SJSA1 (cell line): ENCODE results near the gene MDC1. TPM values are rescaled to one million over a fixed set of nuclear protein-coding genes. Genes with fewer than 3 reads are reported as not detected.
"Not testable (repeated sequence)": the region's sequence is repeated elsewhere in the genome, so short reads cannot be mapped to it uniquely, and the experiment has no call there.

Source experiments
- DNase-seq, 2 experiments: peaks; one replicate each; pipeline ENCODE4 v3.0.0-alpha.2; 2015 to 2020; ENCODE audit warnings: low spot score in 2 of 2, low read depth in 1 of 2
- H3K27ac ChIP-seq: fragments of 250-450 bp; sonication (Bioruptor Pico); 2 replicates; pipeline ENCODE4 v1.5.1; 2020; ENCODE audit warnings: mild to moderate bottlenecking, moderate library complexity
- H3K27me3 ChIP-seq: fragments of 250-450 bp; sonication (Bioruptor Pico); replicated peaks from 2 replicates; pipeline ENCODE4 v1.5.1; 2020; ENCODE audit warnings: mild to moderate bottlenecking, moderate library complexity
- H3K36me3 ChIP-seq: fragments of 250-450 bp; sonication (Bioruptor Pico); 2 replicates; pipeline ENCODE4 v1.5.1; 2020; ENCODE audit warnings: mild to moderate bottlenecking
- H3K4me1 ChIP-seq: fragments of 250-450 bp; sonication (Bioruptor Pico); replicated peaks from 2 replicates; pipeline ENCODE4 v1.6.1; 2021; ENCODE audit warnings: mild to moderate bottlenecking
- H3K4me3 ChIP-seq: fragments of 250-450 bp; sonication (Bioruptor Pico); 2 replicates; pipeline ENCODE4 v1.5.1; 2020; ENCODE audit warnings: mild to moderate bottlenecking
- H3K9me3 ChIP-seq: fragments of 250-450 bp; sonication (Bioruptor Pico); replicated peaks from 2 replicates; pipeline ENCODE4 v1.5.1; 2020; ENCODE audit warnings: mild to moderate bottlenecking
- total RNA-seq: library from RNA; depleted of rRNA; stranded (reverse); fragments of >200 nt; shearing (Covaris generic); gene quantifications from 2 replicates; pipeline ENCODE4 v1.2.3, GENCODE V29; 2014

MDC1 gene
- total RNA-seq, 1 experiment from 2014 or later = 8.6 TPM

DNA sequence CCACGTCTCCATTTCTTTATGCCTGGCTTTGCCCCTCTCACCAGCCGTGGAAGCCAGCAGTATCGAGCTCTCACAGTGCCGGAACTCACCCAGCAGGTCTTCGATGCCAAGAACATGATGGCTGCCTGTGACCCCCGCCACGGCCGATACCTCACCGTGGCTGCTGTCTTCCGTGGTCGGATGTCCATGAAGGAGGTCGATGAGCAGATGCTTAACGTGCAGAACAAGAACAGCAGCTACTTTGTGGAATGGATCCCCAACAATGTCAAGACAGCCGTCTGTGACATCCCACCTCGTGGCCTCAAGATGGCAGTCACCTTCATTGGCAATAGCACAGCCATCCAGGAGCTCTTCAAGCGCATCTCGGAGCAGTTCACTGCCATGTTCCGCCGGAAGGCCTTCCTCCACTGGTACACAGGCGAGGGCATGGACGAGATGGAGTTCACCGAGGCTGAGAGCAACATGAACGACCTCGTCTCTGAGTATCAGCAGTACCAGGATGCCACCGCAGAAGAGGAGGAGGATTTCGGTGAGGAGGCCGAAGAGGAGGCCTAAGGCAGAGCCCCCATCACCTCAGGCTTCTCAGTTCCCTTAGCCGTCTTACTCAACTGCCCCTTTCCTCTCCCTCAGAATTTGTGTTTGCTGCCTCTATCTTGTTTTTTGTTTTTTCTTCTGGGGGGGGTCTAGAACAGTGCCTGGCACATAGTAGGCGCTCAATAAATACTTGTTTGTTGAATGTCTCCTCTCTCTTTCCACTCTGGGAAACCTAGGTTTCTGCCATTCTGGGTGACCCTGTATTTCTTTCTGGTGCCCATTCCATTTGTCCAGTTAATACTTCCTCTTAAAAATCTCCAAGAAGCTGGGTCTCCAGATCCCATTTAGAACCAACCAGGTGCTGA, 7.0 kb upstream of the MDC1 start:
- H3K9me3 ChIP-seq, H3K27ac ChIP-seq, DNase-seq, H3K27me3 ChIP-seq, H3K4me3 ChIP-seq: not testable (repeated sequence)
- H3K36me3 ChIP-seq = peaks cover 86% of the 10 kb centered on the region
- H3K4me1 ChIP-seq = peaks cover 43% of the 10 kb centered on the region

DNA sequence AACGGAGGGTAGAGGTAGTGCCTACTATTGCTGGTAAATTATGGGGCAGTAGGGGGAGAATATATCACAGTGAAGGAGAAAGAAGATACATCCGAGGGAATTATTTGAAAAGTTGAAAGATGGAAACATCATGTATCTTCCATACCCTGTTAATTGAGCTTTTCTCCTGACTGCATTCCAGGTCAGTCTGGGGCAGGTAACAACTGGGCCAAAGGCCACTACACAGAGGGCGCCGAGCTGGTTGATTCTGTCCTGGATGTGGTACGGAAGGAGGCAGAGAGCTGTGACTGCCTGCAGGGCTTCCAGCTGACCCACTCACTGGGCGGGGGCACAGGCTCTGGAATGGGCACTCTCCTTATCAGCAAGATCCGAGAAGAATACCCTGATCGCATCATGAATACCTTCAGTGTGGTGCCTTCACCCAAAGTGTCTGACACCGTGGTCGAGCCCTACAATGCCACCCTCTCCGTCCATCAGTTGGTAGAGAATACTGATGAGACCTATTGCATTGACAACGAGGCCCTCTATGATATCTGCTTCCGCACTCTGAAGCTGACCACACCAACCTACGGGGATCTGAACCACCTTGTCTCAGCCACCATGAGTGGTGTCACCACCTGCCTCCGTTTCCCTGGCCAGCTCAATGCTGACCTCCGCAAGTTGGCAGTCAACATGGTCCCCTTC, 6.2 kb upstream of the MDC1 start:
- Histone ChIP-seq H3K4me3 (peak overlapping the region; percentile 78), H3K36me3 (peaks cover 78% of the 10 kb centered on the region), H3K4me1 (peaks cover 51% of the 10 kb centered on the region)
- DNase-seq, H3K9me3 ChIP-seq, H3K27ac ChIP-seq, H3K27me3 ChIP-seq: not testable (repeated sequence)

DNA sequence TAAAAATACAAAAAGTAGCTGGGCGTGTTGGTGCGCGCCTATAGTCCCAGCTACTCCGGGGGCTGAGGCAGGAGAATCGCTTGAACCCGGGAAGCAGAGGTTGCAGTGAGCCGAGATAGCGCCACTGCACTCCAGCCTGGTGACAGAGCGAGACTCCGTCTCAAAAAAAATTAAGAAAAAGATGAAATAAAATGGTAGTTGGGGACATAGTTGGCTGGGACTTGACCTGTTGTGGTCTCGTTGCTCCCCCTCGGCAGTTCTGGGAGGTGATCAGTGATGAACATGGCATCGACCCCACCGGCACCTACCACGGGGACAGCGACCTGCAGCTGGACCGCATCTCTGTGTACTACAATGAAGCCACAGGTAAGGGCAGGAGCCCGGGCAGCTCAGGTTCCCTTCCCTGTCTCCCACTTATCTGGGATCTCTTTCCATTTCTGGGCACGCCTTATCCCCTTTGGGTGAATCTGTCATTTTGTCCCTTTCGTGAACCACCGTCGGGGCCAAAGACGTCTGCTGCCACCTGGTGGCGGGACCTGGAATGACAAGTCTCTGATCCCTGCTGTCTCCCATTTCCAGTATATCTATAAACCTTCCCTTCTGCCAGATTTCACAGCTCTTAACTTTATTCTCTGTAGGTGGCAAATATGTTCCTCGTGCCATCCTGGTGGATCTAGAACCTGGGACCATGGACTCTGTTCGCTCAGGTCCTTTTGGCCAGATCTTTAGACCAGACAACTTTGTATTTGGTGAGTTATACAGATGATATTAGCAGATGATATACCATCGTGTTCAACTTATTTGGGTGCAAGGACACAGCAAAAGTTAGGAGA, 5.4 kb upstream of the MDC1 start:
- Histone ChIP-seq H3K9me3 (peaks cover 5% of the 10 kb centered on the region; the same call in 1 of the 2 replicates), H3K4me3 (peak overlapping the region; percentile 78), H3K27ac (peak overlapping the region; percentile 64; the same call in 1 of the 2 replicates), H3K4me1 (peaks cover 57% of the 10 kb centered on the region), H3K36me3 (peaks cover 70% of the 10 kb centered on the region), H3K27me3 (no peaks in the 10 kb centered on the region; the same call in 1 of the 2 replicates)
- DNase-seq = peak; percentile 81 to 83

DNA sequence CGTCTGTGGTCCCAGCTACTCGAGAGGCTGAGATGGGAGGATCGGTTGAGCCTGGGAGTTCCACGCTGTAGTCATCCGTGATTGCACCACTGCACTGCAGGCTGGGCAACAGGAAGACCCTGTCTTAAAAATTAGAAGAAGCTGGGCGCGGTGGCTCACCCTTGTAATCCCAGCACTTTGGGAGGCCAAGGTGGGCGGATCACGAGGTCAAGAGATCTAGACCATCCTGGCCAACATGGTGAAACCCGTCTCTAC, 4.9 kb upstream of the MDC1 start:
- not testable (repeated sequence) for H3K9me3 ChIP-seq, DNase-seq, H3K27me3 ChIP-seq
- H3K4me3 ChIP-seq = peak overlapping the region; percentile 78
- peaks cover 58% of the 10 kb centered on the region for H3K4me1 ChIP-seq
- H3K36me3 ChIP-seq = peaks cover 64% of the 10 kb centered on the region
- H3K27ac ChIP-seq = peak overlapping the region; percentile 64

DNA sequence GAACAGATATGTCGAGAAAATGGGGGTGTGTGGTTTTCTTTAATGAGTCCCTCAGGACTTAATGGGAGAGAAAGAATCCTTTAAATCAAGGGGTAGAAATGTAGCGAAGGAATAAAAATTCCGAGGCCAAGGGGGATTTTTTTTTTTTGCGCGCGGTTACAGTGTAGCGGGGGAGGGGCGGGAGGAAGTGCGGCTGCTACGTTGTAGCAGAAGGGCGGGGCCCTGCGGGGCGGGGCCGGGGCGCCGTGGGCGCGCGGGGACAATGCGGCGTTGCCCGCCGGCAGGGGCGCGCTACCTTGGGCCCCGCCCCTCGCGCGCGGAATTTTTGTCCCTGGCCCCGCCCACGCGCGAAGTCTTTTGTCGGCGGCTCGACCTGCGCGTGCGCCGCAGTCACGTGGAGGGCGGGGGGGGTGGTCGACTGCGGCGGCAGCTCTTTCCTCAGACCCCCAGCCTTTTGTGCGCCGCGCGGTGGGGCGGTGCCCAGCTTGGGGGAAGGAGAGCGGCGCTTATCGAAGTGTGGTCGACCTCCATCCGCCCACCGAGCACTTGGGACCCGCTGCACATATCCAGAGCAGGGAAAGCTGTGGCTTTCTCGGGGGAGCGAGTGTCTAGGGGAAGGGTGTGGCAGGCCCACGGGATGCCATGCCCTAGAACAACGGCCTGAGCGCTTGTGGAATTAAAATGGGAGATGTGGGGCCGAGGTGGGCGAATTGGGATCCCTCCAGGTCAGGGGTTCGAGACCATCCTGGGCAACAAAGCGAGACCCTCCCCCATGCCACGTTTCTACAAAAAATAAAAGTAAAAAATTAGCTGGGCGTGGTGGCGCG, 4.3 kb upstream of the MDC1 start:
- DNase-seq = peak; percentile 89 to 92
- H3K9me3 ChIP-seq = peaks cover 5% of the 10 kb centered on the region; the same call in 1 of the 2 replicates
- H3K36me3 ChIP-seq = peaks cover 61% of the 10 kb centered on the region
- H3K27me3 ChIP-seq = no peaks in the 10 kb centered on the region; the same call in 1 of the 2 replicates
- peak overlapping the region; percentile 78 for H3K4me3 ChIP-seq
- peak overlapping the region; percentile 93 for H3K27ac ChIP-seq
- peaks cover 63% of the 10 kb centered on the region for H3K4me1 ChIP-seq

DNA sequence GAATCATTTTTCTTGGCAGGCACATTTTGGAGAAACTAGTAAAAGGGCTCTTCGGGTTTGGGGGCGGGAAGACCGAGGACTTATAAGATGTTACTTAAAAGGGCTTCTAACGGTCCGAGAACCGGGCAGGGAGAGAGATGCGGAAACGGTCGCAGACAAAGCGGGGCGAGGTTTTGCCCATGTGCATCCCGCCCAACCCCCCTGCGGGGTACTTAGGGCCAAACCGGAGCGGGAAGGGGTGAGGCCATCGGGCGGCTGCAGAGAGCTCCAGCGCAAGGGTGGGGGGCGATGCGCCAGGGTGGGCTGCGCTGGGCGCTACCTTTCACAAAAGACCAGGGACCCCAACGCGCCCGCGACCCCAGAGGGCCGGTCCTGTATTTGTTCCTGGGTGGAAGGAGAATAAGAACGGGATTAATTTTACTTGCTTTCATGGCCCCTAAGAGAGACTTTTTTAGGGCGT, 3.7 kb upstream of the MDC1 start:
- Histone ChIP-seq H3K27me3 (no peaks in the 10 kb centered on the region; the same call in 1 of the 2 replicates), H3K36me3 (peaks cover 59% of the 10 kb centered on the region), H3K4me3 (peak overlapping the region; percentile 78), H3K27ac (peak overlapping the region; percentile 93), H3K4me1 (peaks cover 63% of the 10 kb centered on the region), H3K9me3 (peaks cover 3% of the 10 kb centered on the region; the same call in 1 of the 2 replicates)
- DNase-seq = peak in 1 of 2 experiments; percentile 75

DNA sequence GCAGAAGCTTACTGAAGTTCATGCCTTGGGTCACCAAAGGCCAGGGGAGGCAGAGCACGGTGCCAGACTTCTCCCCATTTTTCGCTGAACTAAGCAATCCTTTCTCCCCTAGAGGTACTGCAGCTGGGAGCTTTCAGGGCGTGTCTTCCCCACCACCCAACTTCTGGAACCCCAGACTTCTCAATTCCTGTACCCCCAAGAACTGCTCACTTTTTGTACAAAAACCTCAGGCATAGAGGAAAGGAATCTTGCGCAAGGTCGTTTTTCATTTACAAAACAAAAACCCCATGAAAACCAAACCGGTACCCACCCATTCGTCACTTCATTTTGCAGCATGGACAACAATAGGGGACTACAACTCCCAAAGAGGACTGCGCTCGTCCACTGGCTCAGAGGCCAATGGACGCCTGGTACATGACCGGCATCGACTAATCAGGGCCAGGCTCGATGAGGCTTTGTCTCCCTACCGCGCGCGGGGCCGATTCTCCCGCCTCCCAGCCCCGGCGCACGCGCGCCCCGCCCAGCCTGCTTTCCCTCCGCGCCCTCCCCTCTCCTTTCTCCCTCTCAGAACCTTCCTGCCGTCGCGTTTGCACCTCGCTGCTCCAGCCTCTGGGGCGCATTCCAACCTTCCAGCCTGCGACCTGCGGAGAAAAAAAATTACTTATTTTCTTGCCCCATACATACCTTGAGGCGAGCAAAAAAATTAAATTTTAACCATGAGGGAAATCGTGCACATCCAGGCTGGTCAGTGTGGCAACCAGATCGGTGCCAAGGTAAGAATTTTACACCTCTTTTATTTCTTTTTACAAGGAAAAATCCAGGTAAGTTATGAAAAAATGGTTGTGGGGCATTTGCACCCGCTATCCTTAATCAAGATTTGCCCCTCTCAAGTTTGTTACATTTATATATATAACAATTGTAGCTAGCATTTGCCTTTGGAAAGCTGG, 3.0 kb upstream of the MDC1 start, which contains the start of gene TUBB:
Gene TUBB, plus strand, starts transcription at position 562 of the 947 bp plus-strand sequence. Its CDS starts 155 bp downstream, at position 717.
- Histone ChIP-seq H3K36me3 (peaks cover 53% of the 10 kb centered on the region), H3K4me3 (peak within 1 kb of the TSS; percentile 78), H3K27ac (peak within 1 kb of the TSS; percentile 93), H3K4me1 (peaks cover 56% of the 10 kb centered on the region), H3K27me3 (no peaks in the 10 kb centered on the region; the same call in 1 of the 2 replicates), H3K9me3 (no peaks in the 10 kb centered on the region; the same call in 1 of the 2 replicates)
- peak; percentile 94 to 98 for DNase-seq

DNA sequence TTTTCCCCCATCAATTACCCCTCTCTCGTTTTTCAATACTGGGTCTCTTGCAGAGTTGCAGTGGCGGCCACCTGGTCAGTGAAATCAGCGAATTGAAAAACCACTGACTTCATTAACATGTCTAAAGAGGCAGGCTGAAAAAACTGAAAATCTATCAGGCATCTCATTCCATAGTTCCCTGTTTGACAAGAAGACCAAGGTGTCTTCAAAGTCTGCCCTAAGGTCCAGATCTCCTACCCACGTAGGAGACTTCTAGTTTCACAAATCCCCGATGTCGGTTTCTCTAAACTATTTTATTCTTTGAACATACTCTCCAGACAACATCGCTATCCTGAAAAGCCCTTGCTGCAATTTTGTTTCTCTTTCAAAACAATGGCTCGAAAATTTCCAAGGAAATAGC, 2.3 kb upstream of the MDC1 start:
- Histone ChIP-seq H3K4me3 (peak overlapping the region; percentile 78), H3K27ac (peak overlapping the region; percentile 58), H3K9me3 (no peaks in the 10 kb centered on the region; the same call in 1 of the 2 replicates), H3K36me3 (peaks cover 51% of the 10 kb centered on the region), H3K4me1 (peaks cover 51% of the 10 kb centered on the region), H3K27me3 (no peaks in the 10 kb centered on the region; the same call in 1 of the 2 replicates)
- DNase-seq = no peak

DNA sequence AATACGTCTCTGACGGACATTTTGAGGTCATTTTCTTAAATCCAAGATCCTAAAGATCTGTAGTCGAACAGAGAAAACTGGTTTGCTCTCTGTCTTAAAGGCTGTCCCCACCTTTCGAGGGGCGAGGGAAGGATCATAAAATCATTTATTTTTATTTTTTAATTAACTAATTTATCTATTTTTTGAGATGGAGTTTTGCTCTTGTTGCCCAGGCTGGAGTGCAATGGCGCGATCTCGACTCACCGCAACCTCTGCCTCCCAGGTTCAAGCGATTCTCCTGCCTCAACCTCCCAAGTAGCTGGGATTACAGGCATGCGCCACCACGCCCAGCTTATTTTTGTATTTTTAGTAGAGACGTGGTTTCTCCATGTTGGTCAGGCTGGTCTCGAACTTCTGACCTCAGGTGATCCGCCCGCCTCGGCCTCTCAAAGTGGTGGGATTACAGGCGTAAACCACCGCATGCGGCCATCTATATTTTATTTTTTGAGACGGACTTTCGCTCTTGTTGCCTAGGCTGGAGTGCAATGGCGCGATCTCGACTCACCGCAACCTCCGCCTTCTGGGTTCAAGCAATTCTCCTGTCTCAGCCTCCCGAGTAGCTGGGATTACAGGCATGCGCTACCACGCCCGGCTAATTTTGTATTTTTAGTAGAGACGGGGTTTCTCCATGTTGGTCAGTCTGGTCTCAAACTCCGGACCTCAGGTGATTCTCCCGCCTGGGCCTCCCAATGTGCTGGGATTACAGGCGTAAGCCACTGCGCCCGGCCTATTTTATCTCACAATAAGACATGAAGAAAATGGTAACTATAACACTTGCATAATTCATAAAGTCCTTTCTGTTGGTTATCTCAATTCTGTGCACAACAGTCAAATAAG, 1.0 kb upstream of the MDC1 start:
- not testable (repeated sequence) for H3K9me3 ChIP-seq, H3K27me3 ChIP-seq, DNase-seq
- peaks cover 50% of the 10 kb centered on the region for H3K36me3 ChIP-seq
- peak overlapping the region; percentile 18 for H3K4me3 ChIP-seq
- H3K27ac ChIP-seq = peak overlapping the region; percentile 95
- H3K4me1 ChIP-seq = peaks cover 40% of the 10 kb centered on the region

DNA sequence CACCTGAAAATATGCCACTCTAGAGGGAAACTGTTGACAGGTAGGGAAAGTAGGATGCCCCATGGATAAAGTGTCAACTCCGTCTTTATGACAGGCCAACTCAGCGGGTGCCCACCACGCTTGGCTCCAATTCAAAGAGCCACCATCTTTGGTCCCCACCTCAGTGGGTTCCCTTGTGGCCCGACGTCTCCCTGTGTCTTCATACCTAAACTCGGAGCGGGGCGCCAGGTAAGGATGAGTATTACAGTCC, 277 bp downstream of the MDC1 start:
- Histone ChIP-seq H3K4me3 (peak overlapping the region; percentile 47), H3K4me1 (peaks cover 30% of the 10 kb centered on the region)

DNA sequence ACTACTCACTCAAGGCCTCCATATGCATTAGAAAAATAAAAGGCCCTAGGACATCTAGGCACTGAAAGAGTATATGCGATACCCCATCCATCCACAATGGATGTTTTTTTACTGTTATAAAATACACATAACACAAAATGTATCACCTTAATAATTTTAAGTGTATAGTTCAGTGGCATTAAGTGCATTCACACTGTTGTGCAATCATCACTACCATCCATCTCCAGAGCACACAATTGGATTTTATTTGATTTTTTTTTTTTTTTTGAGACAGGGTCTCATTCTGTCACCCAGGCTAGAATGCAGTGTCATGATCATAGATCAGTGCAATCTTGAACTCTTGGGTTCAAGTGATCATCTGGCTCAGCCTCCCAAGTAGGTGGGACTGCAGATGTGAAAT, 2.8 kb downstream of the MDC1 start:
- Histone ChIP-seq H3K4me3 (no peak overlapping the region), H3K4me1 (peaks cover 25% of the 10 kb centered on the region), H3K36me3 (peaks cover 52% of the 10 kb centered on the region), H3K27me3 (no peaks in the 10 kb centered on the region), H3K9me3 (no peaks in the 10 kb centered on the region), H3K27ac (no peak overlapping the region)
- DNase-seq = no peak

More for the DNA sequence above, 277 bp downstream of the MDC1 start:
- H3K27me3 ChIP-seq = no peaks in the 10 kb centered on the region; the same call in 1 of the 2 replicates
- H3K9me3 ChIP-seq = no peaks in the 10 kb centered on the region; the same call in 1 of the 2 replicates
- peak overlapping the region; percentile 94 for H3K27ac ChIP-seq
- H3K36me3 ChIP-seq = peaks cover 50% of the 10 kb centered on the region
- DNase-seq = no peak
